Activated CD4-positive, alpha-beta T cell treated with anti-CD3 and anti-CD28 coated beads, Interleukin-2, Interleukin-6, amounts not matched to agents 100 ng/mL and 50 ng/mL, durations not matched to agents 16 hours and 8 hours (primary cell): ENCODE measurements around the gene LAMC2.
"Not testable (repeated sequence)": the region's sequence is repeated elsewhere in the genome, so short reads cannot be mapped to it uniquely, and the experiment has no call there.

ENCODE experiments used
- DNase-seq: peaks from one replicate; pipeline ENCODE4 v3.0.0-alpha.2; 2020

Gene LAMC2

DNA sequence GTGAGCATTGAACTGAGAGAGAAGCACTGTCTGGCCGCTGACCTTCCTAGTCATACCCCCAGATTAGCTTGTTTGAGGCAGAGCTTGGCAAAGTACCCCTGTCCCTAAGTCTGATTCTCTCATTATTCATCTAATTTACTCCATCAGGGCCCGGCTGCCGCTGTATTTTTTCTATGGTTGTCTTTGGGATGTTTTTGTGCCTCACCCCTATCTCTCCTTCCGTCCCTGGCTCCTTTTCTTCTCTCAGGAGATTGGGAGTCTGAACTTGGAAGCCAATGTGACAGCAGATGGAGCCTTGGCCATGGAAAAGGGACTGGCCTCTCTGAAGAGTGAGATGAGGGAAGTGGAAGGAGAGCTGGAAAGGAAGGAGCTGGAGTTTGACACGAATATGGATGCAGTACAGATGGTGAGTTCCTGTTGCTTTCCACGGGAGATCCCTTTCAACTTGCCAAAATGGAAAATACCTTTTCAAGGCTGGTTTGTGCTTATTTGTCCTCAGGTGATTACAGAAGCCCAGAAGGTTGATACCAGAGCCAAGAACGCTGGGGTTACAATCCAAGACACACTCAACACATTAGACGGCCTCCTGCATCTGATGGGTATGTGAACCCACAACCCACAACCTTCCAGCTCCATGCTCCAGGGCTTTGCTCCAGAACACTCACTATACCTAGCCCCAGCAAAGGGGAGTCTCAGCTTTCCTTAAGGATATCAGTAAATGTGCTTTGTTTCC lies 53.9 kb downstream of the LAMC2 start:
- DNase-seq, result no peak

DNA sequence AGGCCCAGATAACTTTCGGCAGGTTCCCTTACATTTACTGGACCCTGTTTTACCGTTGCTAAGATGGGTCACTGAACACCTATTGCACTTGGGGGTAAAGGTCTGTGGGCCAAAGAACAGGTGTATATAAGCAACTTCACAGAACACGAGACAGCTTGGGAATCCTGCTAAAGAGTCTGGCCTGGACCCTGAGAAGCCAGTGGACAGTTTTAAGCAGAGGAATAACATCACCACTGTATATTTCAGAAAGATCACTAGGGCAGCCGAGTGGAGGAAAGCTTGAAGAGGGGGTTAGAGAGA lies 54.4 kb downstream of the LAMC2 start:
- DNase-seq, result no peak

DNA sequence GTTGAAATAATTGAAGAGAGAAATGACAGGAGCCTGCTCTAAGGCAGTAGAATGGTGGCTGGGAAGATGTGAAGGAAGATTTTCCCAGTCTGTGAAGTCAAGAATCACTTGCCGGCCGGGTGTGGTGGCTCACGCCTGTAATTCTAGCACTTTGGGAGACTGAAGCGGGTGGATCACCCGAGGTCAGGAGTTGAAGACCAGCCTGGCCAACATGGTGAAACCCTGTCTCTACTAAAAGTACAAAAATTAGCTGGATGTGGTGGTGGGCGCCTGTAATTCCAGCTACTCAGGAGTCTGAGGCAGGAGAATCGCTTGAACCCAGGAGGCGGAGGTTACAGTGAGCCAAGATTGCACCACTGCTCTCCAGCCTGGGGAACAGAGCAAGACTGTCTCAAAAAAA lies 54.8 kb downstream of the LAMC2 start:
- not testable (repeated sequence) for DNase-seq

DNA sequence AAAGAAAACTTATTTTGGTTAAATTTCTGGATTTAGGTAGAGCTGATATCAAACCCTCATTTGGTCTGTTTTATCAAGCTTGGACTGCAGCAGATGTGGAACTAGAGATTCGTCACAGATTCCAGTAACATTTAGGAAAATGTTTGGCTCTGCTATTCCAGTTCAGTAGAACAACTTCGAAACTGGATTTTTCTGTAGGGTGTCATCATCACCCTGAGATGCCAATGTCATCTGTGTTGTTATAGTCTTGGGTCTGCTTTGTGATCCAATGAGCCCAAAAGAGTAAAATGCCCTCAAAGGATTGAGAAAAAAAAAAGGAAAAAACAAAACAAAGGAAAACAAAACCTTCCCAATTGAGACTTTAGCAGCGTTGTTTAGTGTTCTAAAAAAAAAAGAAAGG lies 55.4 kb downstream of the LAMC2 start:
- no peak for DNase-seq

DNA sequence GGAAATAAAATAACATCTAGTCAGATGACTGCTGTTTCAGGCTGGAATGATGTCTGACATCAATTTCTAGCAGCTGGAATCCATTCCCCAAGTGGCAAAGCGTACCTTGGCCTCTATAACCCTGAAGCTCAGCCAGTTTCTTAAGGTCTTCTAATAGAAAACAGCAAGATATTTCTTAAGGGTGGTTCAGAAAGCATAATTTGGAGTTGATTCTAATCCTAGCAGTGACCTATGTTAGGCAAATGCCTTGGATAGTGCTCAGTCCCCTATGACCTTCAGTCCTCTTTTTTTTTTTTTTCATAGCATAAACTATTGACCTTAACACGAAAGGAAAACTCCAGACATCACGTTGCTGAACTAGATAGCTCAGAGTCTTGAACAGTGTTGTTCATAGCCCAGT lies 56.5 kb downstream of the LAMC2 start:
- DNase-seq, result no peak

DNA sequence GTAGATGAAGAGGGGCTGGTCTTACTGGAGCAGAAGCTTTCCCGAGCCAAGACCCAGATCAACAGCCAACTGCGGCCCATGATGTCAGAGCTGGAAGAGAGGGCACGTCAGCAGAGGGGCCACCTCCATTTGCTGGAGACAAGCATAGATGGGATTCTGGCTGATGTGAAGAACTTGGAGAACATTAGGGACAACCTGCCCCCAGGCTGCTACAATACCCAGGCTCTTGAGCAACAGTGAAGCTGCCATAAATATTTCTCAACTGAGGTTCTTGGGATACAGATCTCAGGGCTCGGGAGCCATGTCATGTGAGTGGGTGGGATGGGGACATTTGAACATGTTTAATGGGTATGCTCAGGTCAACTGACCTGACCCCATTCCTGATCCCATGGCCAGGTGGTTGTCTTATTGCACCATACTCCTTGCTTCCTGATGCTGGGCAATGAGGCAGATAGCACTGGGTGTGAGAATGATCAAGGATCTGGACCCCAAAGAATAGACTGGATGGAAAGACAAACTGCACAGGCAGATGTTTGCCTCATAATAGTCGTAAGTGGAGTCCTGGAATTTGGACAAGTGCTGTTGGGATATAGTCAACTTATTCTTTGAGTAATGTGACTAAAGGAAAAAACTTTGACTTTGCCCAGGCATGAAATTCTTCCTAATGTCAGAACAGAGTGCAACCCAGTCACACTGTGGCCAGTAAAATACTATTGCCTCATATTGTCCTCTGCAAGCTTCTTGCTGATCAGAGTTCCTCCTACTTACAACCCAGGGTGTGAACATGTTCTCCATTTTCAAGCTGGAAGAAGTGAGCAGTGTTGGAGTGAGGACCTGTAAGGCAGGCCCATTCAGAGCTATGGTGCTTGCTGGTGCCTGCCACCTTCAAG lies 57.3 kb downstream of the LAMC2 start:
- no peak for DNase-seq

DNA sequence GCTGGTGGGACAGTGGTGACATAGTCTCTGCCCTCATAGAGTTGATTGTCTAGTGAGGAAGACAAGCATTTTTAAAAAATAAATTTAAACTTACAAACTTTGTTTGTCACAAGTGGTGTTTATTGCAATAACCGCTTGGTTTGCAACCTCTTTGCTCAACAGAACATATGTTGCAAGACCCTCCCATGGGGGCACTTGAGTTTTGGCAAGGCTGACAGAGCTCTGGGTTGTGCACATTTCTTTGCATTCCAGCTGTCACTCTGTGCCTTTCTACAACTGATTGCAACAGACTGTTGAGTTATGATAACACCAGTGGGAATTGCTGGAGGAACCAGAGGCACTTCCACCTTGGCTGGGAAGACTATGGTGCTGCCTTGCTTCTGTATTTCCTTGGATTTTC lies 58.4 kb downstream of the LAMC2 start:
- no peak for DNase-seq

DNA sequence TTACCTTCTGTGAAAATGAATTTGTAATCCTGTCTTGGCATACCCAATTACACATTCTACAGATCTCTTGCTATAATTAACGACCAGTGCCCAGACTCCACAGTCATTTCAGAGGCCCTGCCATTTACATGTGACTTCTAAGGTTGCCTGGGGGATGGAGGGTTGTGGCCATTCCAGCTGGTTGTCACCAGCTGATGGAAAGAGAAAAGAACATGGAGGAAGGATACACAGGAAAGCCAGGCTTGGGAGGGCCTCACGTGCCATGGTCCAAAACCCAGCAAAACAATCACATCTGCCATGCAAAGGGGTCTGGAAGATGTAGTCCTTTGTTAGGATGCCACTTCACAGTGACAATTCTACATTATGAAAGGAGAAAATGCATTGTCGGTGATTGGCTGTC lies 59.3 kb downstream of the LAMC2 start:
- DNase-seq, result no peak

DNA sequence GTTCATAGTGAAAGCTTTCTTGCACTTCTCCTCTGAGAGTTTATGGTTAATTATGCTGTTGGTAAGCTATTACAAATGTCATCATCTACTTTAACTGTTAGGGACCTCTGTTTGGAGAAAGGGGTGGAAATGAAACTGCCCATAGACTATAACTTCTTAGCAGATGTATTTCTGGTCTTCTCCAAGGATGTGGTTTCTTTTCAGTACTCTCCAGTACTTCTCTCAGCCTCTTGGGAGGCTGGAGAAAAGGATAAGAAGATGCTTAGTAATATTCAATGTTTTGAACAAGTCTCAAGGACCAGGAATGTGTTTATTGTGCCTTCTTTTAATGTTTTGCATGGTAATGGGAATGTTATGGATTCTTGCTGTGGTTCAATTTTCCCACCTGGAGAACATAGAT lies 60.4 kb downstream of the LAMC2 start:
- DNase-seq, result no peak

DNA sequence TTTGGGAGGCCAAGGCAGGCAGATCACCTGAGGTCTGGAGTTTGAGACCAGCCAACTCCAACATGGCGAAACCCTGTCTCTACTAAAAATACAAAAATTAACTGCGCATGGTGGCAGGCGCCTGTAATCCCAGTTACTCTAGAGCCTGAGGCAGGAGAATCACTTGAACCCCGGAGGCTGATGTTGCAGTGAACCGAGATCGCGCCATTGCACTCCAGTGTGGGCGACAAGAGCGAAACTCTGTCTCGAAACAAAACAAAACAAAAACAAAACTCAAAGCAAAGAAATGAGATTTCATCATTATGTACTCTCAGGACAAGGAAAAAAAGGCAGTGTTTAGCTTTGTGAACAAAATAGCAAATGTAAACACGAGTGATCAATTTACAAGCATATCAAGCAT lies 61.0 kb downstream of the LAMC2 start:
- DNase-seq, result no peak

DNA sequence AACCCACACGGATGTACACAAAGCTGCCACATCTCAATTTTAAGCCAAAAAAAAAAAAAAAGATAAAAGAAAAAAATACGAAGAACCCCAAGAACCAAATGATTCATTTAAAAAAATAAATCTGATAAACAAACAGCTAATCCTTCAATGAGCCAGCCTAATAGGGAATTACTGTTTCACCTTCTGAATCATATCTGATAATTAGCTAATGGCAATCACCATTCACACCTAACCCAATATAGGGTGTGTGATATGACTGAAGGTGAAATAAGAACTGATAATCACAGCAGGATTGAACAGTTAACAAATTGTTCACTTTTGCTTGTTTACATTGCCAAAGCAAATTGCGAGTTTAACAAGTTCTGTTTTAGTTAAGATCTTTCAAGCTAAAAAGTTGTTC lies 61.4 kb downstream of the LAMC2 start:
- DNase-seq, result no peak

DNA sequence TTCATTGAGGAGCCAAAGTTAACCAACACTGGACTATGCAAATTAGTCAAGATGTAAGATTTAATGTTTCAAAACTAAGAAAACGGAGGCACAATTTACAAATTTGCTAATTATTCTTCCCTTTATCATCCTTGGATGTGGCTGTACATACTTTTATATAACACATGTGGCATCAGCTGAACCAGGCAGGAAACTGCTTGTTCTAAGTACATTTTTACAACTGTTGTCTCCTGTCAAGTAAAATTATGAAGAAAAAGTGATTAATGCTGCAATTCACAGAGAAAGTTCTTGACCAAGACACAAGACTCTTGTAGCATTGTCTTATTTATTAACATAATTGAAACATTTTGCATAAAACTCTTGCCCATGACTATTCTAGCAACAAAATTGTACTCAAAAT lies 61.9 kb downstream of the LAMC2 start:
- DNase-seq, result no peak

DNA sequence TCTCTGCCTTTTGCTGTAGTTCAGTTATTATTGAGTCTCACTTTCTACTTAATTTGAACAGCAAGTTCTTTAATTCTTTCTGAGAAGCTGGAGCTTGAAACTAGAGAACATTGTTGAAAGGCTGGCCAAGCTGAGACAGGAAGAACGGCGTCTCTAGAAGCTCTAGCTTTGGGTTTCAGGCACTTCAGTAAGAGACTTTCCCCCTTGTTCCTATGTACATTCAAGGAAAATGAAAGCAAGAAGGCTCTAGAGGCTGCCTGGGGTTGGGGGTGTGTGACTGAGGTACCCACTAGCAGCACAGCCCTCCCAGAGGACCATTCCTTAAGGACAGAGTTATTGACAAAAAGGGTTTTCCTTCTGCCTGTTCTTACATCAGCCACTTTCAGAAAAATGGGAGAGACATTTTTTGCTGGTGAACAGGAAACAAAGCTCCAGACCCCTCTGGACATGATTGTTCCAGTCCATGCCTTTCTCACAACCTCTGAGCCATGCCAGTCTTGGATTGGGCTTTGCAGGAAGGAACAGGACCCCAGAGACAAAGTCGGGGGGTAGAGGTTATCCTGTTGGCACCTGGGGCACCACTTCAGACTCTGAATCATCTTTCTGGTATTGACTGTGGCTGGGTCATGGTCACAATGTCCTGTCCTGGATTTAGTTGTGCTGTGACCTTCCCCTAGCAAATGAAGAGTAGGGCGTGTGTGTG lies 63.1 kb downstream of the LAMC2 start:
- DNase-seq, result no peak

DNA sequence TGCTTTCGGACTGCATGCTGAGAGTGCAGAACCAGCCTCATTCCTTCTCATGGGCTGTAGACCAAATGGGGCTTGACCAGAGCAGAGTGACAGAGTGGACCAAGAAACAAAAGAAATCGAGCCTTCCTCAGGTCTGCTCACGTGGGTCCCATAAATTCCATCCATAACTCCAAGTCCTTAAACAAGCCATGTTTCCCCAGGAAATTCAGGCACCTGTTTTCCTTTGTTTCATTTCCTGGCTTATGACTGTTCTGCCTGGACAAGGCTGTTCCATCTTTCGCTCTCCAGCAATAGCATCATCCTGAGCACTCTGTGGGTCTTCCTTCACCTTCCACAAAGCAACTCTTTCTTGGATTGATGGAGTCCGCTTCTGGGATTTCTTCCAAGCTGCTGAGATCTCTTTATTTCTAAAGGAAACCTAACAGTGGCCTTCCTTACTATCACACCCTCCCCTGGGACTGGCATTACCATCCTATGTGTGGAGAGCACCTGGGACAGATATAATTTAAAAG lies 63.9 kb downstream of the LAMC2 start:
- DNase-seq, result no peak

DNA sequence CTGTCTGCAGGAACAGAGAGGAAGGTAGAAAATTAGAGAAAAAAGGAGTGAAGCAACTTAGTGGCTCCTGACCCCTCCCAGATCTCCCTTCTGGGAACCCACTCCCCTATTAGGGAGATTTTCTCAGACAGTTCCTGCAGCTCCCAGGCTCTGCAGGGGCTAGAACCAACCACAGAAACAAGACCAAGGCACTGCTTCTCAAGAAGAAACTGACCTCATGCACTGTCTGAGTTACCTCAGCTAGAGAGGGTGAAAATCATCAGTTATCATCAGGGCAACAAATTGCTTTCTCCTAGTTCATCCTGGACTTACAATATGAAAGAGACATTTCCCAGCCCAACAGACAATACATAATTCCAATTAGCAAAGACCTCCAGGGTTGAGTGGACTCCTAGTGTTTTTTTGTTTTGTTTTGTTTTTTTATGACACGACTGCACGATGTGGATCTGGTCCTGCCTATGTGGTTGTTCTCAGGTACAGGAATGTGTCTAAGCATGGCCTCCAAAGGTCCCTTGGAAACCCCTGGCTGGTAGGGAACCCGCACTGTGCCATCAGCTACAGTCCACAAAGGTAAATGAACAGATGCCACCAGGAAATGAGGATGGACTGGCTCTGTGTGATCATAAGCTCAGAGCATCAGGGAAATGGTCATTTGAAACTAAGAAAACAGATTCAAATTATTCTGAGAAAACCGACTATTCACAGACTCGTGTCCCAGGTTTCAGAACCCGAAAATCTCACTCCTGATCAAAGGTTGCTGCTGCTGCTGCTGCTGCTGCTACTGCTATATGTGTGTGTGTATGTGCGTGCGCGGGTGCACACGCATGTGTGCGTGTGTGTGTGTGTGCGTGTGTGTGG lies 65.3 kb downstream of the LAMC2 start:
- DNase-seq, result no peak

DNA sequence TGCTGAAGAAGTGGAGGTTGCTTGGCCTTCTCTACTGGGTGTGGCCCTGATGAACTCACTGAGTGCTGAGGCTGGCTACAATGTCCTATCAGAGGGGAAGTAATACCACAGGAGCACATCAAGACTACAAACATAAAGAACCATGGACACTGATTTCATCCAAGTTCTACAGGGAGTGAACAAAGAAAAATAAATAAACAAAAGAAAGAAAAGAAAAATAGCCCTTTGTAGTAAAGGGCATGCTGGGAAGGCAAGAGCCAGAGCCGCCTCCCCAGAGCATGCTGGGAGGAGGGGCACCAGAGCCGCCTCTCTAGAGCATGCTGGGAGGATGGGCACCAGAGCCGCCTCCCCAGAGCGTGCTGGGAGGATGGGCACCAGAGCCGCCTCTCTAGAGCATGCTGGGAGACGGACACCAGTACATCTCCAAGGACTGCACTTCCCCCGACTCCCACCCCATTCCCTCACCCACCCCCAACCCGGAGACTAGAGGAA lies 65.9 kb downstream of the LAMC2 start:
- no peak for DNase-seq

DNA sequence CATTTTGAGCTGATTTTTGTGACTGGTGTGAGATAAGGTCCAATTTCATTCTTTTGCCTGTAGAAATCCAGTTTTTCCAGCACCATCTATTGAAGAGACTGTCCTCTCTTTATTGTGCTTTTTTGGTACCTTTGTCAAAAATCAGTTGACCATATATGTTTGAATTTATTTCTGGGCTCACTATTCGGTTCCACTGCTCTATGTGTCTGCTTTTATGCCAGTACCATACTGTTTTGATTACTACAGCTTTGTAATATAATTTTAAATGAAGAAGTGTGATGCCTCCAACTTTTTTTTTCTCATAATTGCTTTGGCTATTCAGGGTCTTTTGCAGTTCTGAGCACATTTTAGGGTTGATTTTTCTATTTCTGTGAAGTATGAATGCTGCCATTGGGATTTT lies 69.0 kb downstream of the LAMC2 start:
- no peak for DNase-seq

DNA sequence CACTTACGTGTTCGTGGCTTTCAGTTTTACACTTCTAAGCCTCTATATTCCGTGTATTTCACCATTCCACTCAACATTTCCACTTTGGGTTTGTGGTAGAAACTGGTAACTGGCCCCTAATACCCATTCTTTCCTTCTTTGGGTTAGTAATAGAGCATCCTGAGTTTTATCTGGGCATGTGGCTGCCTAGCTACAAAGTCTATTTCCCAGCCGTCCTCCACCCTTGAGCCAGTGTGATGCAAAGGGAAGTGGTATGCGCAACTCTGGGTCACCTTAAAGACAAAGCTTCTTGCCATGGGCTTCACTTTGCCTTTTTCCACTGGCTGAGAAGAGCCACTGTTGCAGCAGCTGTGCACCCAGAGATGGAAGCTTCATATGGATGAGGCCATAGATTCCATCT lies 73.9 kb downstream of the LAMC2 start:
- DNase-seq, result peak; percentile 23

DNA sequence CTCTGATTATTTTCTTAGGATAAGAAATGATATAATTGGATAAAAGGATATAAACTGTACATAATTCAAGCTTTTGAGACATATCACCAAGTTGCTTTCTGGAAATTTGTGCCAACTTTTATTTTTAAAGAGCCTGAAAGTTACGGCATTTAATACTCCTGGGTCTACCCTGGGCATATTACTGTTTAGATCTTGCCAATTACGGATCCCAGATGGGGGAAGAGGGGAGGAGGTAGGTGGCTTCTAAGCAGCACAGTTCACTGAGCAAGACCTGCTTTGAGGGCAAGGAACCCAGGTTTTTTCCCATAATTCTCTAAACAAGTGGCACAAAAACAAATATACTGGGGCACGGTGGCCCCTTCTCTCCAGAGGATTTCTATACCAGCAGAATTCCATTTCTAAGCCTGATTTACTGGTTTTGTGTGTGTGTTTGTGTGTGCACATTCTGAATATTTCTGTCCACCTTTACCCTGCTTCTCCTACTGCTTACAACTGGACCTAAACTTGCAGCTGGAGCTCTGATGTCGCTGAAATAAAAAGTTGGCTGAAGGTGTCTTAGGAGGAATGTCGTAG lies 76.7 kb downstream of the LAMC2 start:
- no peak for DNase-seq

DNA sequence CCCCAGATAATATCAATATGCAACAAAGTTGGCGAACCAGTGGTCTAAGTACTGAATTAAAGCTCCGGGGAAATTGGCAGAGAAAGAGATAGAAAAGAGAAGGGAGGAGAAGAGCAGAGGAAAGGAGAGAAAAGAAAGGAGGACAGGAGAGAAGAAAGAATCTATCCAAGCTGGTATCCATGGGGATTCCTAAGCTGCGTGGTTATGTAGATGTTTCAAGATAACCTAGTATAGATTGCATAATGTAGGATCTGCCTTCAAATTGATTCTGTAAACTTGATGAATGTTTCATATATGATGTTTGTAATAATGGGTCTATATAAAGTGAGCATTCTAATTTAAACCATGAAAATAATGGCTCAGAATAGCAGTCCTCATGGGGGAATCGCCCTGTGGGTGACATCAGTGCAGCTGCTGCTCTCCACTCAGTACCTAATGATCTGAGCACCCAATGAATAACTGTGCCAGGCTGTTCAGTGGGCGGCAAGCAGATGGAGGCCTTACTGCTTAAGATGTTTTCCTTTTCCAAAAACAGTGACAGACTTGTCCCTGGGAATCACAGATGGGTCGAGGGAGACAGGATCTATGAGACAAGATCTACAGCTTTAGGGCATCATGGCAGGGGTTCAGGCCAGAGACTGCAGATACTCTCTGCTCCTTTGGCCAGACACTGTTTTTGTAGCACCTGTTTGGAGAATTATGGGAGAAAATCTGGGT lies 78.0 kb downstream of the LAMC2 start:
- no peak for DNase-seq

DNA sequence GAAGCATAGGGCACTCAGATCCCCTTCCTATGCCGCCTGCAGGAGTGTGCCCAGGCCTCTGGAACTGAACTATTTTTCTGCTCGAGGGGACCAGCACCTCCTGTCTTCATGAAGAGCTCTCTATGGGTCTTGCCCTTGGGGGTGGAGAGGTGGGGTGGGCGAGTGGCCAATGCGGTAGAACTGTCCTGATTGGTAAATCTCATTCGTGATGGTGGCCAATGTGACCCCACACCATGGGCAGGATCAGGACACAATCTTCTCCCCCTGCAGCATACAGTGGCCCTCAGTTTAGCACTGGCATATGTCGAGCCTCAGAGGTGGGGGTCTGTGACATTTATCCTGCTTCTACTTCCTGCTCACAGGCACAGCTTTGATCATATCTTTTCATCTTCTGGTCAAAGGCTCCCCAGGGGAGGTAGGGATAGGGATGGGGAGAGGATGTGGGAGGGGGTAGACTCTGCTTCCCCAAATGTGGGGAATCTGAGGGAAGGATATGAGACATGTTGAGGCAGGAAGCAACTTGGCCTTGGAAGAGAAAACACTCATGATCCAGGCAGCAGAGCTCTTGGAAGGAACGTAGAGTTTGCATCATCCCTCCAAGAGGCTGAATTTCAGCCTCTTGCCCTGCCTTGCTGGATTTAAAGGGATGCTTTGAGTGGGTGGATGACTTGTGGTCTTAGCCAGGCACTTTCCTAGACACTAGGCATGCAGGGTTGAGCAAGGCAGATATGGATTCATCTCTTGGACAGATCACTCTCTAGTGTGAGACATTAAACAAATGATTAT lies 81.8 kb downstream of the LAMC2 start:
- no peak for DNase-seq
